GM18909 (cell line): ENCODE results near the gene CENPW.

Experiments used
- ATAC-seq: cut with Tn5 transposase; IDR thresholded peaks from one replicate; pipeline ENCODE4 v1.9.1; 2021; ENCODE audit warnings: mild to moderate bottlenecking; ENCODE audit not compliant: unreplicated experiment, poor library complexity

CENPW gene

GRCh38 chr6:126339796-126340609 is at the start of gene CENPW:
CENPW (plus strand) TSS chr6:126340115; CDS start chr6:126340274, 159 bp downstream.
- ATAC-seq: peak; percentile 97

- no peak for ATAC-seq
These were observed 45.9 kb upstream of the CENPW start for GRCh38 chr6:126293891-126294524.

GRCh38 chr6:126300126-126300525 is 39.8 kb upstream of the CENPW start:
- peak; percentile 38 for ATAC-seq

- ATAC-seq: peak; percentile 88
These were observed 39.2 kb upstream of the CENPW start for GRCh38 chr6:126300735-126301134.

GRCh38 chr6:126302191-126302590 is 37.7 kb upstream of the CENPW start:
- ATAC-seq: no peak

- no peak for ATAC-seq
These were observed 32.1 kb upstream of the CENPW start for GRCh38 chr6:126307849-126308248.

GRCh38 chr6:126308362-126308761 is 31.6 kb upstream of the CENPW start:
- ATAC-seq: no peak

GRCh38 chr6:126312013-126312665 is 27.8 kb upstream of the CENPW start:
- peak; percentile 88 for ATAC-seq

GRCh38 chr6:126313941-126314340 is 26.0 kb upstream of the CENPW start:
- ATAC-seq: no peak

GRCh38 chr6:126318797-126319196 is 21.1 kb upstream of the CENPW start:
- ATAC-seq: no peak

- no peak for ATAC-seq
These were observed 6.2 kb upstream of the CENPW start for GRCh38 chr6:126333729-126334128.

- ATAC-seq: no peak
These were observed 4.7 kb upstream of the CENPW start for GRCh38 chr6:126335210-126335609.

- ATAC-seq: no peak
These were observed 2.6 kb upstream of the CENPW start for GRCh38 chr6:126337323-126337722.

GRCh38 chr6:126341126-126341525 is 1.2 kb downstream of the CENPW start:
- no peak for ATAC-seq

- no peak for ATAC-seq
These were observed 4.3 kb downstream of the CENPW start for GRCh38 chr6:126344181-126344580.

GRCh38 chr6:126351960-126352359 is 12.0 kb downstream of the CENPW start:
- no peak for ATAC-seq

GRCh38 chr6:126352514-126352913 is 12.6 kb downstream of the CENPW start:
- no peak for ATAC-seq

GRCh38 chr6:126356526-126356925 is 16.6 kb downstream of the CENPW start:
- ATAC-seq: no peak

GRCh38 chr6:126359936-126360537 is 20.1 kb downstream of the CENPW start:
- no peak for ATAC-seq

GRCh38 chr6:126361832-126362440 is 22.0 kb downstream of the CENPW start:
- ATAC-seq: no peak
